Mesothelial cell of epicardium (in vitro differentiated cells): ENCODE results near the gene NOC4L. TPM values are rescaled to one million over a fixed set of nuclear protein-coding genes. Genes with fewer than 3 reads are reported as not detected.

Source experiments
- DNase-seq, 2 experiments: peaks; one replicate each; pipeline ENCODE4 v3.0.0; 2021; ENCODE audit warnings: low spot score in 2 of 2; ENCODE audit not compliant: unreplicated experiment in 2 of 2
- H3K27ac Mint-ChIP-seq: 2 replicates; pipeline ENCODE4 v1.8.0; 2021; ENCODE audit warnings: mixed read lengths
- H3K27me3 Mint-ChIP-seq: 2 replicates; pipeline ENCODE4 v1.8.0; 2021; ENCODE audit warnings: low read depth, mixed read lengths
- H3K36me3 Mint-ChIP-seq: 2 replicates; pipeline ENCODE4 v1.8.0; 2021; ENCODE audit warnings: mixed read lengths
- H3K4me1 Mint-ChIP-seq: 2 replicates; pipeline ENCODE4 v1.8.0; 2021; ENCODE audit warnings: mixed read lengths
- H3K4me3 Mint-ChIP-seq: 2 replicates; pipeline ENCODE4 v1.8.0; 2021; ENCODE audit warnings: mild to moderate bottlenecking, moderate library complexity, mixed read lengths
- H3K9me3 Mint-ChIP-seq: 2 replicates; pipeline ENCODE4 v1.8.0; 2021; ENCODE audit warnings: mixed read lengths
- total RNA-seq: library from RNA; stranded (reverse); gene quantifications from 3 replicates; pipeline ENCODE4 v1.2.1, GENCODE V29; 2021
- TF ChIP-seq, protein P1 (sequence below): fragments of 200-600 bp; sonication (generic); IDR thresholded peaks from one replicate; pipeline ENCODE4 v1.5.0; 2021; ENCODE audit warnings: antibody characterized with exemption; ENCODE audit not compliant: unreplicated experiment

NOC4L gene
- total RNA-seq, 1 donor from 2014 or later = 25.1 TPM

DNA sequence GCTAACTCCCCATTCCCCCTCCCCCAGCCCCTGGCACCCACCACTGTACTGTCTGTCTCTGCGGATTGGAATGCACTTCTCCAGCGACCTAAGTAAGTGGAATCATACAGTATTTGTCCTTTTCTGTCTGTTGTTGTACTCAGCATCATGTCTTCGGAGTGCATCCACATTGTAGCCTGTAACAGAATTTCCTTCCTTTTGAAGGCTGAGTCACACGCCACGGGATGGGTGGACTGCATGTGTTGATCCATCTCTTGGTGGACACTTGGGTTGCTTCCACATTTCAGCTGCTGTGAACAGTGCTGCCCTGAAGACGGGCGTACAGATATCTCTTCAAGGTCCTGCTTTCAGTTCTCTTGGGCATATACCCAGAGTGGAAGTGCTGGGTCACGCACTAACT lies 34.5 kb upstream of the NOC4L start:
- Mint-ChIP-seq H3K9me3 (no peaks in the 10 kb centered on the region), H3K36me3 (peaks cover 17% of the 10 kb centered on the region), H3K27ac (no peak overlapping the region), H3K27me3 (no peaks in the 10 kb centered on the region), H3K4me3 (no peak overlapping the region), H3K4me1 (no peaks in the 10 kb centered on the region)
- TF ChIP-seq, protein P1, sequence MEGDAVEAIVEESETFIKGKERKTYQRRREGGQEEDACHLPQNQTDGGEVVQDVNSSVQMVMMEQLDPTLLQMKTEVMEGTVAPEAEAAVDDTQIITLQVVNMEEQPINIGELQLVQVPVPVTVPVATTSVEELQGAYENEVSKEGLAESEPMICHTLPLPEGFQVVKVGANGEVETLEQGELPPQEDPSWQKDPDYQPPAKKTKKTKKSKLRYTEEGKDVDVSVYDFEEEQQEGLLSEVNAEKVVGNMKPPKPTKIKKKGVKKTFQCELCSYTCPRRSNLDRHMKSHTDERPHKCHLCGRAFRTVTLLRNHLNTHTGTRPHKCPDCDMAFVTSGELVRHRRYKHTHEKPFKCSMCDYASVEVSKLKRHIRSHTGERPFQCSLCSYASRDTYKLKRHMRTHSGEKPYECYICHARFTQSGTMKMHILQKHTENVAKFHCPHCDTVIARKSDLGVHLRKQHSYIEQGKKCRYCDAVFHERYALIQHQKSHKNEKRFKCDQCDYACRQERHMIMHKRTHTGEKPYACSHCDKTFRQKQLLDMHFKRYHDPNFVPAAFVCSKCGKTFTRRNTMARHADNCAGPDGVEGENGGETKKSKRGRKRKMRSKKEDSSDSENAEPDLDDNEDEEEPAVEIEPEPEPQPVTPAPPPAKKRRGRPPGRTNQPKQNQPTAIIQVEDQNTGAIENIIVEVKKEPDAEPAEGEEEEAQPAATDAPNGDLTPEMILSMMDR = no peak
- no peak for DNase-seq

DNA sequence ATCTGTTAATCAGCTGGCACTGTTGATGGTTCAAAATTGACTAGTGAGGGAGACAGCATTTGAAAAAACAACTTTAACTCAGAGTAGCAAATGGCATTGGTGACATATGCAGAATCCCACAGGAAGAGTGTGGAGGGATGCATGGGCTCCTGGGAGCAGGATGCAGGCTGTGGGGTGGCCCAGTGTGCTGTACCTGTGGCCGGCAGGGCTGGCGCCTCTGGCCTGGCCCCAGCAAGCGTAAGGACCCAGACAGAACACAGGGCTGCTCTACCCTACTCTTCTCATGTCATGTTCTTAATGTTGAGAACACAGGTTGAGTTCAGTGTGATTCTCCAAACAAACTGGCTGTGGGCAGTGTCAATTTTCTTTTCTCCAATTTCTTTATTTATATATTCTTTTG lies 33.6 kb upstream of the NOC4L start:
- no peak for DNase-seq
- Mint-ChIP-seq H3K4me3 (no peak overlapping the region), H3K9me3 (no peaks in the 10 kb centered on the region), H3K27me3 (no peaks in the 10 kb centered on the region), H3K36me3 (peaks cover 14% of the 10 kb centered on the region), H3K4me1 (no peaks in the 10 kb centered on the region), H3K27ac (no peak overlapping the region)
- TF ChIP-seq, protein P1 = no peak

DNA sequence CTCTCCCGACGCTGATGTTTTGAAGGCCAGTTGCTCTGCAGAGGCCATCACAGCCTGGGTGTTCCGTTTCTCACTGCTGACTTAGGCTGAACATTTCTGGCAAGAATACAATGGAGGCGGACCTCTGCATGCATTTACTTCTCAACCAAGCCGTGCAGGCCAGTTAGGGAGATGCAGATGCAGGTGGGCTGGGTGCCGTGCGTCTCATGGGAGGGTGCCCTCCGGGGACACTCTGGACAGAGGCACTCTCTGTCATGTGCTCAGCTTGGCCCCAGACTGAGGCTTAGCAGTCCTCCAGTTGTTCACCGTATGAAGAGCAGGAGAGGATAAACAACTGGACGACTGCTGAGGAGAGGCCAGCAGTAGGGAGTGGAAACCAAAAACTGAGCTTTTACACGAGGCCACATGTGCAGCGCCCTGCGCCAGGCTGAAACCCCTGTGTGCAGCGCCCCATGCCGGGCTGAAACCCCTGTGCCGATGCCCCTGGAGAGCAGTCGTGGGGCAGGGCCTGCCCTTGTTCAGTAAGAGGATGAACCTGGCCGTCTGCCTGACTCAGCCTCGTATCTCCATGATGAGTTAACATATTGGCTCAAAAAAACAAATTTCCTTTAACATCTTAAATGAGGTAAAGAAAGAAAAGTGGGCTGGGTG lies 32.5 kb upstream of the NOC4L start:
- Mint-ChIP-seq H3K36me3 (peaks cover 15% of the 10 kb centered on the region), H3K4me3 (no peak overlapping the region), H3K9me3 (no peaks in the 10 kb centered on the region), H3K27ac (no peak overlapping the region), H3K4me1 (no peaks in the 10 kb centered on the region), H3K27me3 (no peaks in the 10 kb centered on the region)
- TF ChIP-seq, protein P1 = no peak
- DNase-seq = no peak

DNA sequence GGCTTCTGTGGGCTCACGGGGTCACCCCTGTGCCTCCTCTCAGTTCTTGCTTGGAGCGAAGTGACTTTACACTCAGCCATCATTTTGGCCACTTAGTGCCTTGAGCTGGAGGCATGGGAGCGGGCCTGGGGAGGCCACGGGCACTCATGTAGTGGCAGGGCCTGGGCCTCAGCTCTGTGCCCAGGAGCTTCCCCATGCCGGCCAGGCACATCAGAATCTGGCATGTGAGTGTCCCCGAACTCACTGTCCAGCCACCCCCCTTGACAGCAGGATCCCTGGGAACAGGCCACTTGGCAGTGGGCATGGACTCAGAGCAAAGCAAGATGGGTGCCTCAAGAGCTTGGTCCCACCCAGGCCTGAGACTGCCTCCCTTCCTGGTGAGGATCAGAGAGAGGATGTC lies 29.6 kb upstream of the NOC4L start:
- Mint-ChIP-seq H3K36me3 (peaks cover 13% of the 10 kb centered on the region), H3K4me1 (no peaks in the 10 kb centered on the region), H3K27ac (no peak overlapping the region), H3K9me3 (no peaks in the 10 kb centered on the region), H3K27me3 (no peaks in the 10 kb centered on the region), H3K4me3 (no peak overlapping the region)
- no peak for DNase-seq
- TF ChIP-seq, protein P1 = no peak

DNA sequence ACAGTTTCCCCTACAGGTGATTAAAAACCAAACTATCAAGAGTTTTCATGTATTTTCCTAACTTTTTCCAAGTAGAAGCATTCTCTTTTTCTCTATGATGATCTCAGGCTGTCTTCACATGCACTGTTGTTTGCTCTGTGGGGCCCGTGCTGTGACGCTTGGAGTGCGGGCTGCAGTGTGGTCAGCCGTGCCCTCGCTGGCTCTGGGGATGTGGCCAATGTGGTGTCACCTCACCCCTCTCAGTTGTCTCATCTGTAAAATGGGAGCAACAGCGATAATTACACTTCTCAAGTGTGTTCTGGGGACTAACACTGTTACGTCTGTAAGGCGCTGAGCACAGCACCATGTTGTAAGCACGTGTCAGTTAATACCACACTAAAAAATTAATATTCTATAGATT lies 28.8 kb upstream of the NOC4L start:
- H3K4me1 Mint-ChIP-seq = no peaks in the 10 kb centered on the region
- H3K27me3 Mint-ChIP-seq = no peaks in the 10 kb centered on the region
- H3K9me3 Mint-ChIP-seq = no peaks in the 10 kb centered on the region
- no peak for DNase-seq
- H3K4me3 Mint-ChIP-seq = no peak overlapping the region
- H3K27ac Mint-ChIP-seq = no peak overlapping the region
- TF ChIP-seq, protein P1 = no peak
- H3K36me3 Mint-ChIP-seq = peaks cover 16% of the 10 kb centered on the region
